HepG2 (cell line): Measurements from ENCODE around the gene ZFP1. TPM values are rescaled to one million over a fixed set of nuclear protein-coding genes. Genes with fewer than 3 reads are reported as not detected.

ENCODE experiments used
- E2F2 ChIP-seq: sonication (generic); formaldehyde crosslinking; IDR thresholded peaks from 2 replicates; pipeline ENCODE4 v1.4.0; 2020; ENCODE audit warnings: missing genetic modification reagents, borderline replicate concordance
- HDAC6 ChIP-seq: fragments of 200-600 bp; sonication (generic); IDR thresholded peaks from 2 replicates; pipeline ENCODE4 v1.7.0; 2017; ENCODE audit warnings: mild to moderate bottlenecking, antibody characterized with exemption, low read length, low read depth
- LRRFIP1 ChIP-seq: sonication (generic); formaldehyde crosslinking; conservative IDR thresholded peaks from 2 replicates; pipeline ENCODE4 v1.4.0; 2020; ENCODE audit warnings: missing genetic modification reagents
- MAFG ChIP-seq: sonication (generic); formaldehyde crosslinking; IDR thresholded peaks from 2 replicates; pipeline ENCODE4 v1.5.1; 2020; ENCODE audit warnings: mild to moderate bottlenecking, missing genetic modification reagents
- RBM39 ChIP-seq: fragments of 200-400 bp; formaldehyde crosslinking; IDR thresholded peaks from one replicate; pipeline ENCODE4 v1.6.1; 2018; ENCODE audit warnings: antibody characterized with exemption, mild to moderate bottlenecking, low read depth, low read length; ENCODE audit not compliant: poor library complexity, severe bottlenecking
- RERE ChIP-seq: IDR thresholded peaks from 2 replicates; pipeline ENCODE4 v1.6.1; 2016; ENCODE audit warnings: low read depth, missing genetic modification reagents, missing compliant biosample characterization
- SIN3A ChIP-seq: IDR thresholded peaks from 2 replicates; pipeline ENCODE4 v1.6.1; 2011; ENCODE audit warnings: low read depth, mild to moderate bottlenecking, control low read depth, low read length, borderline replicate concordance
- TP53 ChIP-seq: sonication (generic); formaldehyde crosslinking; conservative IDR thresholded peaks from 2 replicates; pipeline ENCODE4 v1.4.0; 2020; ENCODE audit warnings: missing genetic modification reagents
- ZBTB10 ChIP-seq: sonication (generic); formaldehyde crosslinking; IDR thresholded peaks from 2 replicates; pipeline ENCODE4 v1.4.0; 2020; ENCODE audit warnings: missing genetic modification reagents, borderline replicate concordance
- ZC3H4 ChIP-seq: sonication (generic); formaldehyde crosslinking; IDR thresholded peaks from 2 replicates; pipeline ENCODE4 v1.4.0; 2020; ENCODE audit warnings: missing genetic modification reagents, borderline replicate concordance
- ZNF17 ChIP-seq: sonication (generic); formaldehyde crosslinking; IDR thresholded peaks from 2 replicates; pipeline ENCODE4 v1.5.0; 2020; ENCODE audit warnings: mild to moderate bottlenecking, missing genetic modification reagents
- ZNF337 ChIP-seq: sonication (generic); formaldehyde crosslinking; IDR thresholded peaks from 2 replicates; pipeline ENCODE4 v1.5.1; 2020; ENCODE audit warnings: missing genetic modification reagents, low read depth, mild to moderate bottlenecking, borderline replicate concordance
- ZNF383 ChIP-seq: sonication (generic); formaldehyde crosslinking; IDR thresholded peaks from 2 replicates; pipeline ENCODE4 v1.4.0; 2020; ENCODE audit warnings: missing genetic modification reagents, mild to moderate bottlenecking, borderline replicate concordance
- ZNF451 ChIP-seq: sonication (generic); formaldehyde crosslinking; IDR thresholded peaks from 2 replicates; pipeline ENCODE4 v1.5.0; 2020; ENCODE audit warnings: mild to moderate bottlenecking, missing genetic modification reagents
- ZNF768 ChIP-seq: sonication (generic); formaldehyde crosslinking; IDR thresholded peaks from 2 replicates; pipeline ENCODE4 v1.4.0; 2020; ENCODE audit warnings: missing genetic modification reagents
- ZNF777 ChIP-seq: sonication (generic); formaldehyde crosslinking; IDR thresholded peaks from 2 replicates; pipeline ENCODE4 v1.4.0; 2020; ENCODE audit warnings: missing genetic modification reagents
- polyA plus RNA-seq, 8 experiments: library from polyadenylated mRNA; depleted of rRNA in 3 of 8; stranded (reverse) in 7 of 8; unstranded in 1 of 8; fragments of >200 nt; fragmentation: Illumina TruSeq in 4 of 8; extraction: Trizol in 4 of 8; gene quantifications; 2 replicates each; pipeline versions ENCODE4 v1.2.1 to v1.2.3, GENCODE V29; 2011 to 2016; ENCODE audit warnings: low read depth in 4 of 8, missing spikeins in 1 of 8, mixed read lengths in 1 of 8; ENCODE audit not compliant: insufficient read depth in 1 of 8
- total RNA-seq, 5 experiments: library from RNA; depleted of rRNA; stranded (reverse); fragments of >200 nt; fragmentation: Illumina TruSeq; extraction: Trizol; gene quantifications; 2 replicates each; pipeline ENCODE4 v1.2.3, GENCODE V29; 2016; ENCODE audit warnings: low read depth in 1 of 5

Gene ZFP1
- total and polyA plus RNA-seq, 2 of the 13 experiments (the other 11 are each of a cell fraction or from before 2014, with no cell fraction given): 8.3 to 14.0 TPM

- TF ChIP-seq RERE (CRISPR knock-in tag) (0 out of 2 replicates have a peak, but pooled peaks have one; percentile 49), SIN3A (peak; percentile 59; the same call in 1 of the 2 replicates), ZNF337 (CRISPR knock-in tag) (no peak), ZNF451 (CRISPR knock-in tag) (no peak), LRRFIP1 (CRISPR knock-in tag) (no peak), ZNF768 (peak; percentile 64; the same call in 1 of the 2 replicates), ZNF383 (no peak), RBM39 (peak; percentile 98), ZC3H4 (CRISPR knock-in tag) (no peak), HDAC6 (no peak), TP53 (no peak), ZBTB10 (CRISPR knock-in tag) (no peak), ZNF17 (no peak), MAFG (CRISPR knock-in tag) (no peak), E2F2 (no peak), ZNF777 (0 out of 2 replicates have a peak, but pooled peaks have one; percentile 54)
Measured at GRCh38 chr16:75110637-75111513, 37.4 kb upstream of the ZFP1 start (continued).
